Activated T-cell treated with anti-CD3 and anti-CD28 coated beads, Interleukin-2, amount 50 U/mL, for 4 hours (primary cell): ENCODE data around the gene BTRC. TPM values are rescaled to one million over a fixed set of nuclear protein-coding genes. Genes with fewer than 3 reads are reported as not detected.

ENCODE experiments used
- ATAC-seq, 2 donors: fragments of 200-7000 bp; cut with Tn5 transposase; one replicate each; pipeline ENCODE4 v1.10.0; 2021
- DNase-seq: peaks from one replicate; pipeline ENCODE4 v3.0.0-alpha.2; 2020
- H3K27me3 Mint-ChIP-seq: one replicate; pipeline ENCODE4 v1.8.0; 2021; ENCODE audit warnings: low read depth, mixed read lengths
- H3K36me3 Mint-ChIP-seq: one replicate; pipeline ENCODE4 v1.8.0; 2022; ENCODE audit warnings: mixed read lengths; ENCODE audit not compliant: insufficient read depth
- H3K4me1 Mint-ChIP-seq: one replicate; pipeline ENCODE4 v1.8.0; 2021; ENCODE audit warnings: low read depth, mixed read lengths
- H3K4me3 Mint-ChIP-seq: one replicate; pipeline ENCODE4 v1.8.0; 2021; ENCODE audit warnings: mild to moderate bottlenecking, moderate library complexity, mixed read lengths
- H3K9me3 Mint-ChIP-seq: one replicate; pipeline ENCODE4 v1.8.0; 2021; ENCODE audit warnings: mixed read lengths
- total RNA-seq, 3 donors: library from RNA; stranded (reverse); gene quantifications; one replicate each; pipeline ENCODE4 v1.2.1, GENCODE V29; 2021

The BTRC gene
- total RNA-seq, 3 donors from 2014 or later, result 14.2 to 19.5 (median 14.8) TPM

GRCh38 chr10:101511938-101512337 is 158.0 kb downstream of the BTRC start:
- no peaks in the 10 kb centered on the region for H3K9me3 Mint-ChIP-seq

GRCh38 chr10:101512738-101513137 is 158.8 kb downstream of the BTRC start:
- no peak for DNase-seq
- H3K27me3 Mint-ChIP-seq, result no peaks in the 10 kb centered on the region
- H3K4me1 Mint-ChIP-seq, result no peaks in the 10 kb centered on the region
- no peak overlapping the region for H3K4me3 Mint-ChIP-seq
- no peaks in the 10 kb centered on the region for H3K9me3 Mint-ChIP-seq
- no peak for ATAC-seq
- H3K36me3 Mint-ChIP-seq, result peaks cover 12% of the 10 kb centered on the region

More at GRCh38 chr10:101511938-101512337, 158.0 kb downstream of the BTRC start:
- H3K36me3 Mint-ChIP-seq, result peaks cover 12% of the 10 kb centered on the region
- ATAC-seq, result no peak
- no peaks in the 10 kb centered on the region for H3K27me3 Mint-ChIP-seq
- H3K4me3 Mint-ChIP-seq, result no peak overlapping the region
- no peak for DNase-seq
- no peaks in the 10 kb centered on the region for H3K4me1 Mint-ChIP-seq

- peaks cover 12% of the 10 kb centered on the region for H3K36me3 Mint-ChIP-seq
- no peaks in the 10 kb centered on the region for H3K27me3 Mint-ChIP-seq
- ATAC-seq (no peak), DNase-seq (no peak)
- no peaks in the 10 kb centered on the region for H3K4me1 Mint-ChIP-seq
- no peaks in the 10 kb centered on the region for H3K9me3 Mint-ChIP-seq
- H3K4me3 Mint-ChIP-seq, result no peak overlapping the region
These were observed 159.8 kb downstream of the BTRC start for GRCh38 chr10:101513733-101514132.

GRCh38 chr10:101525848-101526247 is 171.9 kb downstream of the BTRC start:
- no peak for ATAC-seq
- H3K36me3 Mint-ChIP-seq, result peaks cover 14% of the 10 kb centered on the region
- H3K4me1 Mint-ChIP-seq, result no peaks in the 10 kb centered on the region
- no peaks in the 10 kb centered on the region for H3K9me3 Mint-ChIP-seq
- DNase-seq, result no peak
- no peak overlapping the region for H3K4me3 Mint-ChIP-seq
- H3K27me3 Mint-ChIP-seq, result no peaks in the 10 kb centered on the region

- no peaks in the 10 kb centered on the region for H3K27me3 Mint-ChIP-seq
- no peak overlapping the region for H3K4me3 Mint-ChIP-seq
- no peak for ATAC-seq
- H3K9me3 Mint-ChIP-seq, result no peaks in the 10 kb centered on the region
- peaks cover 17% of the 10 kb centered on the region for H3K36me3 Mint-ChIP-seq
- H3K4me1 Mint-ChIP-seq, result no peaks in the 10 kb centered on the region
- DNase-seq, result no peak
These were observed 175.2 kb downstream of the BTRC start for GRCh38 chr10:101529207-101529606.

- Mint-ChIP-seq H3K4me3 (no peak overlapping the region), H3K36me3 (peaks cover 22% of the 10 kb centered on the region)
- no peak for ATAC-seq
These were observed 176.0 kb downstream of the BTRC start for GRCh38 chr10:101529725-101530553.

GRCh38 chr10:101535949-101536348 is 182.0 kb downstream of the BTRC start:
- DNase-seq, result no peak
- Mint-ChIP-seq H3K4me1 (no peaks in the 10 kb centered on the region), H3K27me3 (no peaks in the 10 kb centered on the region), H3K9me3 (no peaks in the 10 kb centered on the region), H3K36me3 (peaks cover 35% of the 10 kb centered on the region), H3K4me3 (no peak overlapping the region)
- no peak for ATAC-seq

More at GRCh38 chr10:101529725-101530553, 176.0 kb downstream of the BTRC start:
- no peaks in the 10 kb centered on the region for H3K9me3 Mint-ChIP-seq
- no peaks in the 10 kb centered on the region for H3K4me1 Mint-ChIP-seq
- H3K27me3 Mint-ChIP-seq, result no peaks in the 10 kb centered on the region
- DNase-seq, result no peak

- Mint-ChIP-seq H3K27me3 (no peaks in the 10 kb centered on the region), H3K4me1 (no peaks in the 10 kb centered on the region), H3K36me3 (peaks cover 35% of the 10 kb centered on the region), H3K9me3 (no peaks in the 10 kb centered on the region), H3K4me3 (no peak overlapping the region)
- no peak for DNase-seq
- ATAC-seq, result no peak
These were observed 182.8 kb downstream of the BTRC start for GRCh38 chr10:101536800-101537199.

GRCh38 chr10:101538446-101538845 is 184.5 kb downstream of the BTRC start:
- H3K36me3 Mint-ChIP-seq, result peaks cover 29% of the 10 kb centered on the region
- H3K27me3 Mint-ChIP-seq, result no peaks in the 10 kb centered on the region
- no peak overlapping the region for H3K4me3 Mint-ChIP-seq
- no peaks in the 10 kb centered on the region for H3K4me1 Mint-ChIP-seq
- no peaks in the 10 kb centered on the region for H3K9me3 Mint-ChIP-seq
- DNase-seq (no peak), ATAC-seq (no peak)

GRCh38 chr10:101545898-101546297 is 191.9 kb downstream of the BTRC start:
- Mint-ChIP-seq H3K36me3 (peaks cover 16% of the 10 kb centered on the region), H3K27me3 (no peaks in the 10 kb centered on the region), H3K4me1 (no peaks in the 10 kb centered on the region), H3K4me3 (no peak overlapping the region), H3K9me3 (no peaks in the 10 kb centered on the region)
- DNase-seq (no peak), ATAC-seq (no peak)

GRCh38 chr10:101550965-101551364 is 197.0 kb downstream of the BTRC start:
- Mint-ChIP-seq H3K36me3 (peaks cover 34% of the 10 kb centered on the region), H3K4me1 (no peaks in the 10 kb centered on the region), H3K9me3 (no peaks in the 10 kb centered on the region), H3K27me3 (no peaks in the 10 kb centered on the region), H3K4me3 (no peak overlapping the region)
- ATAC-seq (peak; percentile 27 to 59), DNase-seq (no peak)

- no peaks in the 10 kb centered on the region for H3K9me3 Mint-ChIP-seq
- no peak for ATAC-seq
- H3K4me3 Mint-ChIP-seq, result no peak overlapping the region
- no peaks in the 10 kb centered on the region for H3K4me1 Mint-ChIP-seq
- no peak for DNase-seq
- peaks cover 34% of the 10 kb centered on the region for H3K36me3 Mint-ChIP-seq
- no peaks in the 10 kb centered on the region for H3K27me3 Mint-ChIP-seq
These were observed 198.5 kb downstream of the BTRC start for GRCh38 chr10:101552442-101552841.

- Mint-ChIP-seq H3K4me1 (peaks cover 18% of the 10 kb centered on the region), H3K4me3 (no peak overlapping the region), H3K27me3 (peaks cover under 1% of the 10 kb centered on the region), H3K9me3 (no peaks in the 10 kb centered on the region), H3K36me3 (peaks cover 17% of the 10 kb centered on the region)
- ATAC-seq (no peak), DNase-seq (no peak)
These were observed 203.6 kb downstream of the BTRC start for GRCh38 chr10:101557541-101557940.

- Mint-ChIP-seq H3K9me3 (no peaks in the 10 kb centered on the region), H3K4me1 (peaks cover 18% of the 10 kb centered on the region), H3K4me3 (no peak overlapping the region), H3K27me3 (peaks cover 3% of the 10 kb centered on the region), H3K36me3 (peaks cover 13% of the 10 kb centered on the region)
- peak in 1 of 2 donors; percentile 32 for ATAC-seq
- DNase-seq, result no peak
These were observed 204.2 kb downstream of the BTRC start for GRCh38 chr10:101558204-101558603.
